ENCODE data around the gene GALE.
"Not testable (repeated sequence)": the region's sequence is repeated elsewhere in the genome, so short reads cannot be mapped to it uniquely, and the experiment has no call there.

DNA sequence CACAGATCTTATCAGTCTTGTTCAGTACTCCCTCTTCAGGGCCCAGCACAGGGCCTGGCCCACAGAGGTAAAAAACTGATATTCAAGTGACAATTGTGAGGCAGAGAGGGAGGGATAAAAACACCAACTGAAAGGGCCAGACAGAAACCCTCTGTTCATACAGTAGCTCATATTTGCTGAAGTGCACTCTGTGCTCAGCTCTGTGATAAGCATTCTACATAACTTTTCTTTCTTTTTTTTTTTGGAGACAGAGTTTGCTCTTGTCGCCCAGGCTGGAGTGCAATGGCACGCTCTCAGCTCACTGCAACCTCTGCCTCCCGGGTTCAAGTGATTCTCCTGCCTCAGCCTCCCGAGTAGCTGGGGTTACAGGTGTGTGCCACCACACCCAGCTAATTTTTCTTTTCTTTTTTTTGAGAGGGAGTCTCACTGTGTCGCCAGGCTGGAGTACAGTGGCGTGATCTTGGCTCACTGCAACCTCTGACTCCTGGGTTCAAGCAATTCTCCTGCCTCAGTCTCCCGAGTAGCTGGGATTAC lies 2.3 kb upstream of the GALE start:
- TF ChIP-seq POLR2A (IDR thresholded peaks at IDR 0.05); CTCF (IDR thresholded peaks at IDR 0.05 in 8 of 11, conservative IDR thresholded peaks at IDR 0.05 in 3 of 11); POLR2AphosphoS5 (IDR thresholded peaks at IDR 0.05): not testable (repeated sequence)
